Pulmonary artery endothelial cell (primary cell): ENCODE data around the gene DERL3. TPM values are rescaled to one million over a fixed set of nuclear protein-coding genes. Genes with fewer than 3 reads are reported as not detected.

Experiments
- DNase-seq: peaks from one replicate; pipeline ENCODE4 v3.0.0-alpha.2; 2011; ENCODE audit warnings: low read depth, low spot score
- total RNA-seq: library from RNA; depleted of rRNA; stranded (reverse); fragments of >200 nt; gene quantifications from 2 replicates; pipeline ENCODE4 v1.2.3, GENCODE V29; 2014

The DERL3 gene
- total RNA-seq, 1 donor from 2014 or later, result 0.26 TPM

- no peak for DNase-seq
Measured at GRCh38 chr22:23847310-23847920, 8.6 kb upstream of the DERL3 start.

- DNase-seq, result no peak
Measured at GRCh38 chr22:23846081-23846469, 7.3 kb upstream of the DERL3 start.

- no peak for DNase-seq
Measured at GRCh38 chr22:23845265-23846080, 6.7 kb upstream of the DERL3 start.

GRCh38 chr22:23844739-23845202 is 6.0 kb upstream of the DERL3 start:
- DNase-seq, result no peak

- no peak for DNase-seq
Measured at GRCh38 chr22:23842599-23842998, 3.8 kb upstream of the DERL3 start.

- no peak for DNase-seq
Measured at GRCh38 chr22:23841736-23842445, 3.1 kb upstream of the DERL3 start.

GRCh38 chr22:23841292-23841691 is 2.5 kb upstream of the DERL3 start:
- no peak for DNase-seq

- no peak for DNase-seq
Measured at GRCh38 chr22:23840026-23840425, 1.2 kb upstream of the DERL3 start.

GRCh38 chr22:23837911-23838680 is 710 bp downstream of the DERL3 start:
- DNase-seq, result no peak

- DNase-seq, result no peak
Measured at GRCh38 chr22:23837496-23837859, 1.3 kb downstream of the DERL3 start.

GRCh38 chr22:23836692-23837495 is 1.9 kb downstream of the DERL3 start:
- DNase-seq, result no peak

- no peak for DNase-seq
Measured at GRCh38 chr22:23836281-23836680, 2.5 kb downstream of the DERL3 start.

- DNase-seq, result no peak
Measured at GRCh38 chr22:23835484-23836144, 3.2 kb downstream of the DERL3 start.

GRCh38 chr22:23834793-23835483 is 3.9 kb downstream of the DERL3 start:
- DNase-seq, result no peak

GRCh38 chr22:23834406-23834792 is 4.4 kb downstream of the DERL3 start:
- no peak for DNase-seq

- no peak for DNase-seq
Measured at GRCh38 chr22:23833911-23834317, 4.9 kb downstream of the DERL3 start.

GRCh38 chr22:23833017-23833751 is 5.6 kb downstream of the DERL3 start:
- DNase-seq, result no peak

GRCh38 chr22:23832226-23833016 is 6.4 kb downstream of the DERL3 start:
- DNase-seq, result no peak
